Transverse colon (tissue), 4 donors: ENCODE data around the gene GAP43.

ENCODE experiments used
- EP300 ChIP-seq: sonication (generic); formaldehyde crosslinking; IDR thresholded peaks from one replicate; pipeline ENCODE4 v1.6.1; 2017; ENCODE audit warnings: antibody characterized with exemption, low read depth
- POLR2A ChIP-seq: fragments of 450-650 bp; IDR thresholded peaks from one replicate; pipeline ENCODE4 v1.6.1; 2016; ENCODE audit warnings: antibody characterized with exemption, mild to moderate bottlenecking, moderate library complexity
- POLR2AphosphoS5 ChIP-seq, 3 donors: sonication (generic); formaldehyde crosslinking; IDR thresholded peaks; one replicate each; pipeline ENCODE4 v1.6.1; 2016; ENCODE audit warnings: antibody characterized with exemption in 3 of 3
- TF ChIP-seq, protein P1 (sequence below), 5 experiments: fragments of 200-600 bp in 3 of 5; fragments of 450-650 bp in 2 of 5; sonication (generic) in 3 of 5; IDR thresholded peaks; 1 replicate in 2 of 5; 2 replicates in 3 of 5; pipeline ENCODE4 v1.5.1; 2016 to 2017; ENCODE audit warnings: antibody characterized with exemption in 5 of 5, inconsistent platforms in 3 of 5, mild to moderate bottlenecking in 2 of 5, moderate library complexity in 1 of 5

- TF ChIP-seq POLR2A (no peak), EP300 (no peak), POLR2AphosphoS5 (IDR thresholded peaks at IDR 0.05) (no peak)
- TF ChIP-seq, protein P1, sequence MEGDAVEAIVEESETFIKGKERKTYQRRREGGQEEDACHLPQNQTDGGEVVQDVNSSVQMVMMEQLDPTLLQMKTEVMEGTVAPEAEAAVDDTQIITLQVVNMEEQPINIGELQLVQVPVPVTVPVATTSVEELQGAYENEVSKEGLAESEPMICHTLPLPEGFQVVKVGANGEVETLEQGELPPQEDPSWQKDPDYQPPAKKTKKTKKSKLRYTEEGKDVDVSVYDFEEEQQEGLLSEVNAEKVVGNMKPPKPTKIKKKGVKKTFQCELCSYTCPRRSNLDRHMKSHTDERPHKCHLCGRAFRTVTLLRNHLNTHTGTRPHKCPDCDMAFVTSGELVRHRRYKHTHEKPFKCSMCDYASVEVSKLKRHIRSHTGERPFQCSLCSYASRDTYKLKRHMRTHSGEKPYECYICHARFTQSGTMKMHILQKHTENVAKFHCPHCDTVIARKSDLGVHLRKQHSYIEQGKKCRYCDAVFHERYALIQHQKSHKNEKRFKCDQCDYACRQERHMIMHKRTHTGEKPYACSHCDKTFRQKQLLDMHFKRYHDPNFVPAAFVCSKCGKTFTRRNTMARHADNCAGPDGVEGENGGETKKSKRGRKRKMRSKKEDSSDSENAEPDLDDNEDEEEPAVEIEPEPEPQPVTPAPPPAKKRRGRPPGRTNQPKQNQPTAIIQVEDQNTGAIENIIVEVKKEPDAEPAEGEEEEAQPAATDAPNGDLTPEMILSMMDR (IDR thresholded peaks at IDR 0.05), result no peak
These were observed 34.9 kb upstream of the GAP43 start for GRCh38 chr3:115588201-115589115.
